C4-2B (cell line): ENCODE data around the gene ALG8.

Source experiments
- CTCF ChIP-seq: fragments of 450-650 bp; conservative IDR thresholded peaks from 2 replicates; pipeline ENCODE4 v1.5.1; 2017; ENCODE audit warnings: mild to moderate bottlenecking
- ZFX ChIP-seq: fragments of 450-650 bp; IDR thresholded peaks from 2 replicates; pipeline ENCODE4 v1.6.1; 2017

- TF ChIP-seq CTCF (no peak), ZFX (no peak)
These were observed 8.4 kb upstream of the ALG8 start for GRCh38 chr11:78147807-78148206.
